ENCODE measurements around the gene HYCC1.
"Not testable (repeated sequence)": the region's sequence is repeated elsewhere in the genome, so short reads cannot be mapped to it uniquely, and the experiment has no call there.

HYCC1 gene

GRCh38 chr7:22992874-22993840 lies 20.8 kb downstream of the HYCC1 start:
- ATAC-seq (replicated peaks; ENCODE audit: extremely low read depth, poor library complexity, severe bottlenecking) (no peak), DNase-seq (ENCODE audit: low spot score in 2 of 2) (no peak)
- Mint-ChIP-seq H3K9me3 (no peaks in the 10 kb centered on the region), H3K27ac (ENCODE audit: low read depth) (no peak overlapping the region), H3K4me1 (peaks cover 20% of the 10 kb centered on the region), H3K36me3 (ENCODE audit: insufficient read depth) (peaks cover 5% of the 10 kb centered on the region), H3K4me3 (no peak overlapping the region), H3K27me3 (no peaks in the 10 kb centered on the region)

GRCh38 chr7:22990588-22990949 lies 23.4 kb downstream of the HYCC1 start:
- peaks cover 20% of the 10 kb centered on the region for H3K4me1 Mint-ChIP-seq
- H3K27me3 Mint-ChIP-seq: no peaks in the 10 kb centered on the region
- no peaks in the 10 kb centered on the region for H3K9me3 Mint-ChIP-seq
- H3K27ac Mint-ChIP-seq (ENCODE audit: low read depth): no peak overlapping the region
- H3K36me3 Mint-ChIP-seq (ENCODE audit: insufficient read depth): peaks cover 7% of the 10 kb centered on the region
- no peak for ATAC-seq (replicated peaks; ENCODE audit: extremely low read depth, poor library complexity, severe bottlenecking)
- DNase-seq (ENCODE audit: low spot score in 2 of 2): no peak
- no peak overlapping the region for H3K4me3 Mint-ChIP-seq

- Mint-ChIP-seq H3K4me1 (peaks cover 13% of the 10 kb centered on the region), H3K9me3 (no peaks in the 10 kb centered on the region), H3K4me3 (no peak overlapping the region), H3K27me3 (no peaks in the 10 kb centered on the region), H3K27ac (ENCODE audit: low read depth) (no peak overlapping the region), H3K36me3 (ENCODE audit: insufficient read depth) (peaks cover 8% of the 10 kb centered on the region)
- ATAC-seq (replicated peaks; ENCODE audit: extremely low read depth, poor library complexity, severe bottlenecking) (no peak), DNase-seq (ENCODE audit: low spot score in 2 of 2) (no peak)
Measured at GRCh38 chr7:22989643-22990587, 24.0 kb downstream of the HYCC1 start.

- ATAC-seq (replicated peaks; ENCODE audit: extremely low read depth, poor library complexity, severe bottlenecking) (no peak), DNase-seq (ENCODE audit: low spot score in 2 of 2) (no peak)
- Mint-ChIP-seq H3K36me3 (ENCODE audit: insufficient read depth) (peaks cover 12% of the 10 kb centered on the region), H3K27me3 (no peaks in the 10 kb centered on the region), H3K4me1 (no peaks in the 10 kb centered on the region), H3K27ac (ENCODE audit: low read depth) (no peak overlapping the region), H3K4me3 (no peak overlapping the region), H3K9me3 (no peaks in the 10 kb centered on the region)
Measured at GRCh38 chr7:22985436-22985835, 28.5 kb downstream of the HYCC1 start.

- ATAC-seq (replicated peaks; ENCODE audit: extremely low read depth, poor library complexity, severe bottlenecking) (no peak), DNase-seq (ENCODE audit: low spot score in 2 of 2) (no peak)
- H3K9me3 Mint-ChIP-seq: no peaks in the 10 kb centered on the region
- H3K36me3 Mint-ChIP-seq (ENCODE audit: insufficient read depth): peaks cover 9% of the 10 kb centered on the region
- no peaks in the 10 kb centered on the region for H3K27me3 Mint-ChIP-seq
- no peaks in the 10 kb centered on the region for H3K4me1 Mint-ChIP-seq
- no peak overlapping the region for H3K27ac Mint-ChIP-seq (ENCODE audit: low read depth)
- no peak overlapping the region for H3K4me3 Mint-ChIP-seq
Measured at GRCh38 chr7:22983257-22983855, 30.6 kb downstream of the HYCC1 start.

- Mint-ChIP-seq H3K9me3 (no peaks in the 10 kb centered on the region), H3K36me3 (ENCODE audit: insufficient read depth) (peaks cover 8% of the 10 kb centered on the region), H3K4me1 (no peaks in the 10 kb centered on the region), H3K27me3 (no peaks in the 10 kb centered on the region), H3K27ac (ENCODE audit: low read depth) (no peak overlapping the region), H3K4me3 (no peak overlapping the region)
- ATAC-seq (replicated peaks; ENCODE audit: extremely low read depth, poor library complexity, severe bottlenecking): no peak
- no peak for DNase-seq (ENCODE audit: low spot score in 2 of 2)
Measured at GRCh38 chr7:22980422-22980821, 33.5 kb downstream of the HYCC1 start.

GRCh38 chr7:22979861-22980260 lies 34.1 kb downstream of the HYCC1 start:
- no peak overlapping the region for H3K27ac Mint-ChIP-seq (ENCODE audit: low read depth)
- H3K9me3 Mint-ChIP-seq: no peaks in the 10 kb centered on the region
- no peaks in the 10 kb centered on the region for H3K4me1 Mint-ChIP-seq
- no peak overlapping the region for H3K4me3 Mint-ChIP-seq
- ATAC-seq (replicated peaks; ENCODE audit: extremely low read depth, poor library complexity, severe bottlenecking) (no peak), DNase-seq (ENCODE audit: low spot score in 2 of 2) (no peak)
- H3K36me3 Mint-ChIP-seq (ENCODE audit: insufficient read depth): peaks cover 7% of the 10 kb centered on the region
- no peaks in the 10 kb centered on the region for H3K27me3 Mint-ChIP-seq

GRCh38 chr7:22979251-22979650 lies 34.7 kb downstream of the HYCC1 start:
- H3K4me3 Mint-ChIP-seq: no peak overlapping the region
- H3K4me1 Mint-ChIP-seq: no peaks in the 10 kb centered on the region
- peaks cover 7% of the 10 kb centered on the region for H3K36me3 Mint-ChIP-seq (ENCODE audit: insufficient read depth)
- H3K27ac Mint-ChIP-seq (ENCODE audit: low read depth): no peak overlapping the region
- H3K9me3 Mint-ChIP-seq: no peaks in the 10 kb centered on the region
- DNase-seq (ENCODE audit: low spot score in 2 of 2): no peak
- no peak for ATAC-seq (replicated peaks; ENCODE audit: extremely low read depth, poor library complexity, severe bottlenecking)
- no peaks in the 10 kb centered on the region for H3K27me3 Mint-ChIP-seq

- not testable (repeated sequence) for H3K9me3 Mint-ChIP-seq; ATAC-seq (replicated peaks; ENCODE audit: extremely low read depth, poor library complexity, severe bottlenecking); H3K4me1 Mint-ChIP-seq; H3K27me3 Mint-ChIP-seq; H3K36me3 Mint-ChIP-seq (ENCODE audit: insufficient read depth); H3K4me3 Mint-ChIP-seq; DNase-seq (ENCODE audit: low spot score in 2 of 2)
- peak overlapping the region; percentile 11 for H3K27ac Mint-ChIP-seq (ENCODE audit: low read depth)
Measured at GRCh38 chr7:22974636-22975035, 39.3 kb downstream of the HYCC1 start.

GRCh38 chr7:22972207-22972606 lies 41.7 kb downstream of the HYCC1 start:
- no peak for ATAC-seq (replicated peaks; ENCODE audit: extremely low read depth, poor library complexity, severe bottlenecking)
- no peaks in the 10 kb centered on the region for H3K9me3 Mint-ChIP-seq
- H3K27ac Mint-ChIP-seq (ENCODE audit: low read depth): no peak overlapping the region
- no peaks in the 10 kb centered on the region for H3K4me1 Mint-ChIP-seq
- no peaks in the 10 kb centered on the region for H3K27me3 Mint-ChIP-seq
- DNase-seq (ENCODE audit: low spot score in 2 of 2): no peak
- H3K4me3 Mint-ChIP-seq: no peak overlapping the region
- H3K36me3 Mint-ChIP-seq (ENCODE audit: insufficient read depth): peaks cover 5% of the 10 kb centered on the region

- H3K36me3 Mint-ChIP-seq (ENCODE audit: insufficient read depth): peaks cover 4% of the 10 kb centered on the region
- H3K27me3 Mint-ChIP-seq: no peaks in the 10 kb centered on the region
- H3K4me3 Mint-ChIP-seq: no peak overlapping the region
- ATAC-seq (replicated peaks; ENCODE audit: extremely low read depth, poor library complexity, severe bottlenecking) (no peak), DNase-seq (ENCODE audit: low spot score in 2 of 2) (no peak)
- no peaks in the 10 kb centered on the region for H3K9me3 Mint-ChIP-seq
- no peak overlapping the region for H3K27ac Mint-ChIP-seq (ENCODE audit: low read depth)
- no peaks in the 10 kb centered on the region for H3K4me1 Mint-ChIP-seq
Measured at GRCh38 chr7:22969010-22969431, 44.9 kb downstream of the HYCC1 start.
